ELR (cell line): ENCODE data around the gene NDNF.

Experiments
- DNase-seq: peaks from one replicate; pipeline ENCODE4 v3.0.0-alpha.2; 2015; ENCODE audit warnings: low read depth

NDNF gene

GRCh38 chr4:121070696-121071639, 1.4 kb downstream of the NDNF start:
- DNase-seq: peak; percentile 65

- DNase-seq: no peak
Measured at GRCh38 chr4:121070274-121070673, 2.1 kb downstream of the NDNF start.

DNA sequence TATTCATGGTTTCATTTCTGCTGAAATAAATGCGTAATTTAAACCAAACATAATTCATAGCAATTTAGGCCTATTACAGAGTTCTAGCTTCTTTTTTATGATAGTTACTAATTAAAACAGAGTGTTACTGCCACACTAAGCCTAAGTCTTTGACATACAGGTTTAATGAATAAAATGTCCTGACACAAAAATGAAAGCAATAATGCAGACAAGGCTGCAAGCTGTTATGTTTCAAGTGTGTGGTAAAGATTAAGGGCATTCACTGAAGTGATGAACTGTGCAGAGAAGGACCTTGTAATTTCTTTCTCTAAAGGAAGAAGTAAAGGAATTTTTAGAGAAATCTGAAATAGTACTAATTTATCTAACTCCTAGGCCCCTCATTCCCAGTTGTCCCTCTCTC, 2.9 kb downstream of the NDNF start:
- DNase-seq: no peak

DNA sequence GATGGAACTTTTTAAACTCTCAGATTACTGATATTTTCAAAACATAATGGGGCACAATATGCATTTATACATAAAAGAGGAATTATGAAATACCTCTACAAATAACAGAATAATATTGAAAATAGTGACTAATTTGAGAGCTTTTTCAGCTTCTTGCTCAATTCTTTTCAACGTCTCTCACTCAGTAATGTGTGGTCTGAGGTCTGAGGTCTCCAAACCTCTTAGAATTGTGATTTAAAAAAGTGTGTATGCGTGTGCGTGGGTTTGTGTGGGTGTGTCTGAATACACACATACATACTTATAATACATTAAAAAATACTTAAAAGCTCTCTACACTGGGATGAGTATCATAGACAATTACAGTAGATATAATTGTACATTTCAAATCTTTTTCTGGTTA, 7.9 kb downstream of the NDNF start:
- no peak for DNase-seq

DNA sequence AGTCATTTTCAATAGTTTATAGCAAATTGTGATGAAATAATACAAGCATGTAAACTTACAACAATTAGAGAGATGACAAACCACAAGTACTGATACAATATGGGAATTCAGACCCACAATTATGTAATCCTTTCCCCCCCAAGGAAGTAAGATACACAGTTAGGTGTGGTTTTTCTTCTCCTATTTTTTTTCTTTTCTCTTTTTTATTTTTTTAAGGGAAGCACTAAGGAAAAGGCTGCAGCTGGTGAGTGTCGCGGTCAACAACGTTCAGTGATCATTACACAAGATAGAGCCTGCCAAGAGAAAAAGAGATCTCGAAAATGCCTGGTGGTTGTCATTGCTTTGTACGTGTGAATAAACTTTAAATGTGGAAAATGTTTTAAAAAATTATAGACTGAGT, 9.8 kb downstream of the NDNF start:
- no peak for DNase-seq

DNA sequence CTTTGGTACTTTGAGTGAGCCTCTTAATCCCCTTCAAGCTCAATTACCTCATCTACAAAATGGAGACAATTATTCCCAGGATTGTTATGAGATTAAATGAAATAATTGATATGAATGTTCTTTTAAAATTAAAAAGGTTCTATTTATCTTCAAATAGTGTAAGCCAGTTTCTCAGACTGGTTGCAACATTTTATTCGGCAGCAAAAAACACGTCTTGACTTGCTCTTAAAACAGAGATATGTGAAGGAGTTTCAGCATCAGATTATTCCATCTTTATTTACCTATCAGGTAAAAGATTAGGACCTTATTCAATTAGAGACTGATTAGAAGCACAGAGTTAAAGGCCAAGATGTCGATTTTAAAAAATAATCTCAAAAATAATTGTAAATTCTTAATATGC, 10.5 kb downstream of the NDNF start:
- DNase-seq: no peak

DNA sequence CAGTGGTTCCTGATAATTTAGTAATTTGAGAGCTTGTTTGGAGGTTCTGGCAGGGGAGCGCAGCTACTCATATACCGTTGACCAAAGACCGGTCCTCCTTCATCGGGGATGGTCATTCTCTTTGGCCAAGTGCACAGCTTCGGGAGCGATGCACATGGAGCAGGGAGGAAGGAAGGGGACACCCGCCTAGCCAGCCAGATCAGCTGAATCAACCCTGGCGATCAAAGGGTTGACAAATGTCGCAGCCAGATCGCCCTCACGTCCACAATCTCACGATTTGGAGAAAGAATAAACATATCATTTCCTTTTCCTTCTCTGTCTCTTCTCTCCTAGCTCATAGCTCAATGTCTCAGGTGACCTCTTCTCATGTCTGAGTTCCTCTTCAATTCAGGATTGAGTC, 11.1 kb downstream of the NDNF start:
- DNase-seq: no peak

GRCh38 chr4:121057466-121057922, 14.8 kb downstream of the NDNF start:
- no peak for DNase-seq

GRCh38 chr4:121056066-121056465, 16.3 kb downstream of the NDNF start:
- DNase-seq: no peak

- DNase-seq: no peak
Measured at GRCh38 chr4:121054373-121054772, 18.0 kb downstream of the NDNF start.

- peak; percentile 64 for DNase-seq
Measured at GRCh38 chr4:121053601-121054143, 18.7 kb downstream of the NDNF start.

- peak; percentile 29 for DNase-seq
Measured at GRCh38 chr4:121050300-121050699, 22.0 kb downstream of the NDNF start.

DNA sequence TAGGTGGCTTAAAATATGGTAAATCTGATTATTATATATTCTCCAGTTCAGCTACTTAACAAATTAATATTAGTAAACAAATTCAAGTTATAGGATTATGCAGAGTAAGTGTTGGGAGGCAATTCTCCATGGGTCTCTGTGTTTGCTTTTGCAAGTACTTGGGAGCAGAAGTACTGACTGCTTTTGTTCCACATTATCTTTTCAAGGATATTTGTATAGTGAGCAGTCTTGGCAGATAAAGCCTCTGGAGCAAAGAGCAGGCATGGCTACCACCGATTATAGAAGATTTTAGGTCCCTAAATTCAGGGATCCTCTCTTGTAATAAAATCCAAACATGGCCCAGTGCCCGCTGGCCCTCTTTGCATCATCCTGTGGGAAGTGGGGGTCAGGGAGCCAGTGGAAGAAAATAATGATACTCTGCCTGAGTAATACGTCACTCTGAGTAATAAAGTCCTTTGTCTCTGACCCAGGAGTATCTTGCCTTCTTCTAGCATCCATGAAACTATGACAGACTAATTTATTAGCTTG, 23.2 kb downstream of the NDNF start:
- peak; percentile 16 for DNase-seq

GRCh38 chr4:121048165-121048564, 24.2 kb downstream of the NDNF start:
- DNase-seq: no peak

GRCh38 chr4:121041307-121042090, 30.8 kb downstream of the NDNF start:
- peak; percentile 4 for DNase-seq

DNA sequence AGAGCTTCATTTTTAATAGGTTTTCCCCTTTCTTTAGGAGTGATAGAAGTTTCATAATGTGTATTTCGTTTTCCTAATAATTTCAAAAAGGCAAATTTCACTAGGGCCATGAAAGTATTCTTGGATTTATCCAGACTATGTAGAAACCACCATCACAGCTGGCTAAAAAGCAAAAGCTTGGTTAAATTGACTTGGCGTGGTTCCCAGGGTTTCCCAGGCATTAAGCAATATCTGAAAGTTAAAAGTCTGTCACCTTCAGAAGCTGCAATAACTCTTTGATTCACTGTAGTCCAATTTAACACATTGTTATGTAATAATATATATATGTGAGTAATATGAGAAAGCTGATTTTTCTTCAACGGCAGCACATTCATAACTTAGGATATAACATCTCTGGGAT, 38.3 kb downstream of the NDNF start:
- no peak for DNase-seq

DNA sequence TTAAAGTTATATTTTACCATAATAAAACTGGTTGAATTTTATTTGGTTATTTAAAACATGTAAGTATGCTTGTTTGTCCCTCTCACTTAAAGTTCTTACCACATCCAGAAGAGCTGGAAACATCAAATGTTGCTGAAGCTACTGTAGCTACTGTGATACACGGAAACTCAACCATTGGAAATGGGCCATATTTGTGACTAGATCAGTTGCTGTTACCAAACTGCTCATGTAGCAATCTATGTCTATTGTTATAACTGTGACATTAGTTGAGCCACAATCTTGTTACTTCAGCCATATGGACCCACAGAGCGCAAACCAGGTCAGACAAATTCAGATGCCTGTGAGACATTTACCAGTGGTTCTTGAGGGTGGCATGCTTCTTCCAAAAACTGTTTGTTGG, 41.6 kb downstream of the NDNF start:
- no peak for DNase-seq

DNA sequence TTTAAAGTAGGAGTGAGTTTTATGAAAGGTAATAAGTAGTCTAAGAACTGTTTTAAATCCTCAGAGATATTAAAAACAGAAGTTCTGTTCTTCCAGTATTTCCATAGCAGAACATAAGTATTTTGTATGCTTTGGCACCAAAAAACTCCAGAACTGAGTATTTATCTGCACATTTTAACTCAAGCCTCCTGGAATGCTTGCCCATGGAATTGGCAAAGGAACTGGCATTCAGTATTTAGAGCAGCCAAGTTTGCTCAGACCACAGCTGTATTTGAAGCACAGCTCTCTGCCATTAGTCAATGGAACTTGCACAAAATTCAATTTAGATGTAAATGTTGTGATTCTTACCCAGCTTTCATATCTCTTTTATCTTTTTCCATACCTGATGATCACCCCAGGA, 42.2 kb downstream of the NDNF start:
- no peak for DNase-seq

GRCh38 chr4:121026034-121026433, 46.3 kb downstream of the NDNF start:
- DNase-seq: no peak

- DNase-seq: no peak
Measured at GRCh38 chr4:121025540-121025939, 46.8 kb downstream of the NDNF start.

GRCh38 chr4:121018543-121018942, 53.8 kb downstream of the NDNF start:
- DNase-seq: no peak

- DNase-seq: no peak
Measured at GRCh38 chr4:121016611-121017010, 55.7 kb downstream of the NDNF start.

DNA sequence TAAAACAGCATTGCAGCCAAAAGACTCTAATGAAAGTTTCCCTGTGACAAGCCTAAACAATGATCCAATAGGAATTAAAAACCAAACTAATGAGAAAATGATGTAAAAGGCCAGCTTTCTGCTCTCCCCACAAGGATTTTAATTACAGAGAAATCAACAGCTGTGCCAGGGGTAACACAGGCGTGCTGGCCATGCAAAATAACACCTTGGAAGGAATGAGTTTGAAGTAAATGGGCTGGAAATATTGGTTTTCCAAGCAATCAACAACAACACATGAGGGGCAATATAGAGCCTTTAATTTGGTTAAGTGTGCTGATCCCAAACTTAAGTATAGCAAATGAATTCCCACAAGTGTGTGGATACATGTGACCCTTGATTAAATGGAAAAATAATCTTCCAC, 56.9 kb downstream of the NDNF start:
- DNase-seq: no peak
